Activated T-cell treated with anti-CD3 and anti-CD28 coated beads for 4 hours (primary cell): Measurements from ENCODE around the gene LAMA3.
"Not testable (repeated sequence)": the region's sequence is repeated elsewhere in the genome, so short reads cannot be mapped to it uniquely, and the experiment has no call there.

Source experiments
- DNase-seq: peaks from one replicate; pipeline ENCODE4 v3.0.0-alpha.2; 2020

Gene LAMA3

DNA sequence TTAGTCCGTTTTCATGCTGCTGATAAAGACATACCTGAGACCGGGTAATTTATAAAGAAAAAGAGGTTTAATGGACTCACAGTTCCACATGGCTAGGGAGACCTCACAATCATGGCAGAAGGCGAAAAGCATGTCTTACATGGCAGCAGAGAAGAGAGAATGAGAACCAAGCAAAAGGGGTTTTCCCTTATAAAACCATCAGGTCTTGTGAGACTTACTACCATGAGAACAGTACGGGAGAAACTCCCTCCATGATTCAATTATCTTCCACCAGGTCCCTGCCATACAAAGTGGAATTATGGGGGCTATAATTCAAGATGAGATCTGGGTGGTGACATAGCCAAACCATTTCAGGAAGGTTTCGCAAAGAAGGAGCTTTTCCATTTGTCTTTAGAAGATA lies 44.0 kb downstream of the LAMA3 start:
- DNase-seq = not testable (repeated sequence)

DNA sequence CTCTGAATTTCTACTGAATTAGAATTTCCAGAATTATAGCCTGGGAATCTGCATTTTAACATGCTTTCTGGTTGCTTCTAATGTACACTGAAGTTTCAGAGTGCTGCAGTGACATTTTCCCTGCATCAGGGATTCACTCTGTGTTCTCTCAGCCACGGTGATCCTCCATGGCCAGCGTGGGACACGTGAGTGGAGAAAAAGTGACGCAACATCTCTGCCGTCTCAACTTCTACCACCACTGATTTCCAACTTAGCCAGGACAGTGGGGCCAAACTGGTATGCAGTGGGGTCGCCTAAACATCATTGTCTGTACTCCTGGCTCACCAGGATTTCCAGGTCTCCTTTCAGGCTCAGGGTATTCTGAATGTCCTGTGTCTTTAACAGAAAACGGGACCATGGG lies 44.6 kb downstream of the LAMA3 start:
- DNase-seq = no peak

DNA sequence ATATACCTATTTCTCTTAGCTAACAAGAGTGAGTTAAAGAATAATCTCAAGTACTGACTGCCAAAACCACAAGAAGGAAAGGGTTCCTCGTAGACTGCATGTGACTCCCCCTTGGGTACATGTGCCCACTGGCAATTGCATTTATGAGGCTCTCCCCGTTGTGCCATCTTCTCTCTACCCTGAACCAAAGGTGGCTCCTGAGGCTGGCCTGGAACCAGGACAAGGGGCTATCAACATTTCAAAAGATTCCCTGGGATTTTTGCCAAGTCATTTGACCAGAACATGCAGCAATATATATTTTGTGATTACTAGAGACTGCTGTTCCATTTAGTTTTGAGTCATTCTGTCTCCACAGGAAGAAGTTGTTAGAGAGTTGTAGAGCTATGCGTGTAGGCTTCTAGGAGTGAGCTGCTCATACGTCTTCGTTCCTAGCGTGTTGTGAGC lies 45.8 kb downstream of the LAMA3 start:
- no peak for DNase-seq

DNA sequence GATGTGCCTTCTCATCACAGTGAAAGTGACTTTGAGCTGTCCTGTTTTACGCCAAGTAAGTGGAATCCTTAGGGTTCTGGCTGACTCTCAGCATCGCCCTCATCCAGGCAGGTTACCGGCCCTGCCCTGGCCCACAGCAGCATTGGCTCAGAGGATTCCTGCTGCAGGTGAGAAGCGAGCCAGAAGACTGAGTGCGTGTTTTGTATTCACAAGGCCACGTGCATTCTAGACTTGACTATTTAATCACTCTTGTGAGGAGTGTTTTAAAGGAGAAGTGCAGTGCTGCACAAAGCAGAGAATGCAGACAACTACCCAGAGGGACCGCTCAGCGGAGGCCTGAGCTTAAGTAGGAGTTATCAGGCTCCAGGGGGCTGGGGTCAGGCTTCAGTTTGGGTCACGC lies 48.3 kb downstream of the LAMA3 start:
- DNase-seq = no peak

DNA sequence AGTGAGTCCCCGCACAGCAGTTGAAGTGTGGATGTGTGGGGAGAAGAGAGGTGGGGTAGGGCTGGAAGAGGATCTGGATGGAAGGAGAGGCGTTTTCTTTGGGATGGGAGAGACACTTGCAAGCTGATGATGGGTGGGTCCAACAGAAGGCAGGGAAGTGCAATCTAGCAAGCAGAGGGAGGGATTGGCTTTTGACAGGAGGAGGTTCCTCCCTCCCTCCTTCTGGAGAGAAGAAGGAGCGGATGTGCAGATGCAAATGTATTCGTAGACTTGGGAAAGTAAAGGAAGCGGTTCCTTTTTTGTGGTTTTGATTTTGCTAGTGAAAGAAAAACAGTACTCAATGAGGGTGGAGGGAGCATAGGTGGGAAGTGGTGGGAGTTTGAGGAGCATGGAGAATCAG lies 48.9 kb downstream of the LAMA3 start:
- no peak for DNase-seq

DNA sequence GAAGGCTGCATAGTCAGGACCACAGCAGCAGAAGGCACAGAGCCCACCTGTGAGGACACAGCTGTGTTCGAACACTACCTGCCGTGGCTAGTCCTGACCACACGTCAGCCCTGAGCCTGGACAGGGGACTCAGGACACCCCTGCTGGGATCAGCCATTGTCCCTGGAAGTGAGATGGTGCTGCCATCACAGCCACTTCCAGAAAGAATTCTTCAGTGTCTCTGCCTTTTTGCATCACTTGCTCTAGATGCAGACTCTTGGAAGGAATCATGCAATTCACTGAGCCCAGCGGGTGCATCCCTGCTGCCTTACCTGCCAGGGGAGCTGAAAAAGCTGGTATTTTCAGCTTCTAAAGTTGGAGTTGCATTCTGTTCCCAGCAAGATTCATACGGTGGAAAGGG lies 49.3 kb downstream of the LAMA3 start:
- no peak for DNase-seq

DNA sequence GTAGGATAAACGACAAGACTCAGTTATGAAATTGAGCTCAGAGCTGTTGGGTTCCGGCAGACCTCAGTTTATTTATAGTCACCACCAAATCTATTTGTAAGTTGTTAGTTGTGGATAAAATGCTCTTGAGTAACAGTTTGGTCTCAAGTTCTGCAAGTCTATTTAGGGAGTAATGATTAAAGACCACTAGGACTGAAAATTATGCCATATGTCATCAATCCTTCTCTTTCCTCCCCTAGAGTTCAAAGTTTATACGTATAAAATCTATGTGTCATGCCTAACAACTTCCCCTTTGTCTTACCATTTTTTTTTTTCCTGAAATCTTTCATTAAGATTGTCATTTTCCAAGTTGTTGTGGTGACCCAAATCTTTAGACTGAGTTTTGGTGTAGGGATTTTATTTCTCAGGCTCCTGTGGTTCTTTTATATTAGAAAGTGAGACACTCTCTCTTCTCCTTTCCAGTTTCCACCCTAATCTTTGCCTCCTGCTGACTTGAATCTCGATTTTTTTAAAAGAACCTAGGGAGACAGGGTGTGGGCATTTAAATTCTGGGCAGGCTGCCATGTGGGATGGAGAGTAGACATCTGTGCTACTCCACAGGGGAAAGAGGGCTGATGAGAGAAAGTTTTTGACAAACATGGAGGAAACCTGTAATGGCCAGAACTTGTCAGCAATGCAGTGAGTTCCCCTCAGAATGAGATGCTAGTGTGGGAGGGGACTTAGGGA lies 51.0 kb downstream of the LAMA3 start:
- DNase-seq = no peak

DNA sequence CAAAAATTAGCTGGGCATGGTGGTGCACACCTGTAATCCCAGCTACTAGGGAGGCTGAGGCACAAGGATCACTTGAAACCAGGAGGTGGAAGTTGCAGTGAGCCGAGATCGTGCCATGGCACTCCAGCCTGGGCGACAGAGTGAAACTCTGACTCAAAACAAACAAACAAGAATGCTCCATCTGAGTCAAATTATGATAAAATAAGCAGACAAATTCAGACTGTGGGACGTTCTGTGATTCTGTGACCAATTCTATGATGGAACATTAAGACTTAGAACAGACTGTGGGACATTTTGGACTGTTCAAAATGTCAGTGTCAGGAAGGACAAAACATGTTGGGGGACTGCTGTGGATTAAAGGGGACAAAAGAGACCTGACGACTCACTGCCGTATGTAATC lies 52.7 kb downstream of the LAMA3 start:
- not testable (repeated sequence) for DNase-seq

DNA sequence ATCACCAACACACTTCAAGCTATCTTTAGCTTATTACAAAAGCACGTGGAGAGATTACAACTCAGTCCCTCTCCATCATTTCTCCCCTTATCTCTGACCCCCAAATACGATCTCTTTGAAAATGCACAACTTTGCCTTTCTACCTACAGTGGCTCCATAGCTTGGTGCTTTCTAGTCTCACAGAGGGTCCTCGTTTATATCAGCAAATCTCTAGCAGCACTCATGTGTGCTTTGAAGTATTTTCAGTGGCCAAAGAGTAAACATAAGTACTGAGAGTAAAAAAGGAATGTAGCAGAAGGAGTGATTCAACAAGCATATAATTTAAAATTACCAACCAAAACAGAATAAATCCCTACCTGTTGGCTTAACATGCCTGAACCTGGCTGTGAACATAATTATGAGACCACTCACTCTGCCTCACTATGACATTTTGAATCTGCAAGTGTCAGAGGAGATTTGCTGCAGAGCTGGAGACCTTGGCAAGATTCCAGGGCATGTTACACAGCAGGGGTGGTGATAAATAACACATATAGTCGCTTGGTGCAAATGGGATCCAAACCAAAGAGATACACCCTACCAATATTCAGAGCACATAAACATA lies 54.6 kb downstream of the LAMA3 start:
- no peak for DNase-seq

DNA sequence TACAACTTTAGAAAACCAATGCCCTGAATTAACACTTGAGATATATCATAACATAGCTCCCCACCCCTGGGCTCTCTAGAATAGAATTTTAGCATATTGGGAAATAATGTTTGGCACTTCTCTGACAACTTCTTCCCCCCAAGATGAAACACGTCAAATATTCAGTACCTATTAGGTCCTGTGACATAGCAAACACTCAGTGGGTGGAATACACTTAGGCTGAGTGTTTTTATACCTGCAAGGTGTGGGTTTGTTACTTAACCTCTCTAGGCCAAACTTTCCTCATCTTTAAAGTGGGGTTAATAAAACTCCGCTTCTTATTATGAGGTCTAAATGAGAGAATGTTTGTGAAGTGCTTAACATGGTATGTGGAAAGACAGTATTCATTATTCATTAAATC lies 56.1 kb downstream of the LAMA3 start:
- no peak for DNase-seq

DNA sequence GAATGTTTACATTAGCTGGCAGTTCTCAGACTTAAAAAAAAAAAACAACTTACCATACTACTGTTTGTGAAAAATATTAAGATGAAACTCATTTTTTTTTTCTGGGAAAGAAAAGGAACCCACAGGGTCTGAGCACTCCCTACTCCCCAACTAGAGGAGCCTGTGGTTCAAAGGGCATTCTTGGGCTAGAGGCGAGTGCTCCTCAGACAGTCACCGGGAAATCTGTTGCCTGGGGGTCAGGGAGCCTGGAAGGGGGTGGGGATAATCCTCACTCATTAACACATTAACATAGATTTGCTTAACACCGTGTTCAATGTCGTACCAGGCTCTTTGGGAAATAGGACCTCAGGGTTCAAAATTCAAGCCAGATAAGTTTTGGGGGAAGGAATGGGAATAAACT lies 57.6 kb downstream of the LAMA3 start:
- DNase-seq = no peak

DNA sequence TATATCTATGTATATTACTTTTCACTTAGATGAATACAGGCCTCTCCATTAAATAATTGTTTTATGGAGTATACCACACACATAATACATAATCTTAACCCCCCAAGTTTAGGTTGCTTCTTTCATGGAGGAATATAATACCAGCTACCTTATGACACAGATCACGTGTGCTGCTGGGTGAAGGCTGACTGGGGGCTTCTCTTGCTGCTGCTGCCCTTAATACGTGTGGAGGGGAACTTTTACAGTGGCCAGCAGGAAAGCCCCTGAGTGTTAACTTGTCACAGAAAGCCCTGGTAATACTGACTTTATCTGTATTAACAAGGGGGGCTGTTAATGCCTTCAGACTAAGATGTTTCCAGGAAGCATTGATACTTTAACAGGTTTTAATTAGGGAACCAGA lies 63.1 kb downstream of the LAMA3 start:
- DNase-seq = no peak

DNA sequence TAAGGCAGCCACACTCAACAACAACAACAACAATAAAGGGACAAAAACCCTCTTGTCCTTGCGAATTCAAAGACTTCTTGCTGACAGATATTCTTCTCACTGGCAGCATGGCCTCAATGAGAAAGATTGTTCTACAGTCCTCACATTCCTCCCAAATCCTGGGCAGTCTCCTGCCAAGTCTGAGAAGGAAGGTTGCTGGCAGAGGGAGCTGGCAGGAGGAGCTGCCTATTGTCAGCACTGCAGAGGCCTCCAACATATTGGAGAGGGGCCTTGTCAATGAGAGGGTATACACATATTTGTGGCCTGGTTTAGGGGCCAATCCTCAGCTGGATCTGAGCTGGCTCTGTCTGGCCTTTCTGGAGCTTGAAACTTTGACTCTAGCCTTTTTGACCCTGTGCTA lies 63.5 kb downstream of the LAMA3 start:
- DNase-seq = no peak

DNA sequence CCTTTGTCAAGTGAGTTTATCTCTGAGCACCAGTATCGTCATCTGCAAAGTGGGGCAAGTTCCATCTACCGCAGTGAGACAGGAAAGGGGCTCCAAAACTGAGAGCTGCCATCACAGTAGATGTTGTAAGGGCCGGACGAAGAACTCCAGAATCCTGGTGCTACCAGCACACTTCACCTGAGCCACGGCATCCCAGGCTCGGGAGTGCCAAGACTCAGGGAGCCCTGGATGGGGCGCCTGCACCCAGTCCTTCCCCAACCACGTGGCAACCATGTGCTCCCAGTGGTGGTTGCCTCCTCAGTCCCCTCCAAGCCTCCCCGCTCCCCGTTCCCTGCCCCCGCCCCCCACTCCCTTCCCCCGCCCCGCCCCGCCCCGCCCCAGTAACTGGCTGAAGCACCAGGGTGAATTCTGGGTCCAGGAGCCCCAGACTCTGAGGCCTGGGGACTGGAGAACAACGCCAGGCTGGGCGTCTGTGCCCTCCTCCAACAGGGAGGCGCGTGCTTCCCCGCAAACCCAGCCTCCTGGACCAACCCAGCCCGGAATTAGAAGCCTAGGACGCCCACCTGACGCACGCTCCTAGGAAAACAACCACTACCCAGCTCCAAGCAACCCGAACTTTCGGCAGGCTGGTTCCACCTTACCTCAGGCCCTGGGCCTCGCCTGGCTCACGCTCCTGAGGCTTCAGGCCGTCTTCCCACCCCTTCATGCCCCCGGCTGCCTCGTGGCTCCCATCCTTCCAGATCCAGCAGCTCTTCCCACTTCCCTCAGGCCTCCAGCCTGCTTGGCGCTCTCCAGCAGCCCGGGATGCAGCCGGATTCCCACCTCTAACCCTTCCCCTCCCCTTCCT lies 67.6 kb downstream of the LAMA3 start:
- DNase-seq = no peak

DNA sequence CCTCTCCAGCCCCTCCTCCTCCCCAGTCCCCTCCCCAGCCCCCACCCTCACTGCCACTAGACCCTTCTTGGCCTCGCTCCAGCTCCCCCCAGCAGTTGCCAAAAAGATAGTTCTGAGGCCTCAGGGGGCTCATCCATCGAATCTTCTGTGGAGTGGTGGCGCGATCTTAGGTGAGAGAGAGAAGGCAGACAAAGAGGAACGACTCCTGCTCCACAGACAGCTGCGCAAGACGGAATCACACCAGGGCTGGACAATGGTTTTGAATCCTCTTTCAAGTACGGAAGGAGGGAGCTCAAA lies 68.1 kb downstream of the LAMA3 start:
- no peak for DNase-seq

DNA sequence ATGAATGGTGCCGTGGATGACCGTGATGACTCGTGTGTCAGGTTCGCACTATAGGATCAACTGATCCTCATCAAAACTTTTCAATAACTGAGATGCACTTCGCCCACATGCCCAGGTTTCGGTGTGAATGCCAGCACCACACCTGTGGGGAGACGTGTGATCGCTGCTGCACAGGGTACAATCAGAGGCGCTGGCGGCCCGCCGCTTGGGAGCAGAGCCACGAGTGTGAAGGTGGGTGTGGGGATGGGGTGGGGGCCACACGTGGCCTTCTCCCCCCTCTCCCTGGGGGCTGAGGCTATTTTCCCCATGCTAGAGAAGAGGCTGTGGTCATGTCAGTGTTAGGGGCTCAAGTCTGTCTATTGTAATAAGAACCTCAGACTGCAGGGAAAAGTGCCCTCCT lies 69.0 kb downstream of the LAMA3 start:
- DNase-seq = no peak

DNA sequence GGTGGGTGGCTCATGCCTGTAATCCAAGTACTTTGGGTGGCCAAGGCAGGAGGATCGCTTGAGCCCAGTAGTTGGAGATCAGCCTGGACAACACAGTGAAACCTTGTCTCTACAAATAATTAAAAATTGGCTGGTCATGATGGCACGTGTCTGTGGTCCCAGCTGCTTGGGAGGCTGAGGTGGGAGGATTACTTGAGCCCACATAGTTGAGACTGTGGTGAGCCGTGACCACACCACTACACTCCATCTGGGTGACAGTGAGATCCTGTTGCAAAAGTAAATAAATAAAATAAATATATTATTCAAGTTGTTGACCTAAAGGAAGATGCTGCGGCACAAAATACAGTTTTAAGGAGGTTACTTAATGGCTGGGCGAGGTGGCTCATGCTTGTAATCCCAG lies 72.7 kb downstream of the LAMA3 start:
- no peak for DNase-seq

DNA sequence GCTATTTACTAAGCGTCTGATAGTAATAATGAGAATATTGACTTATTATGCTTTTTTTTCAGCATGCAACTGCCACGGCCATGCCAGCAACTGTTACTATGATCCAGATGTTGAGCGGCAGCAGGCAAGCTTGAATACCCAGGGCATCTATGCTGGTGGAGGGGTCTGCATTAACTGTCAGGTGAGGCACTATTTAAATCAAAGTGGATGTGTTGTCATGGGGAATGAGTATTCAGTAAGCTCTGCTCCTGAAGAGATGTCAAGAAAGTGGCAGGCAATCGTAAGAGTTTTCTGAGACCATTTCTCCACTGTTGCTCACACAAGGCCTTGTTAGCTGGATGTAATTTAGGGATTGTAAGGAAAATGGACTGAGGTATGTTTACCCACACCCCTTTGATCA lies 74.1 kb downstream of the LAMA3 start:
- no peak for DNase-seq

DNA sequence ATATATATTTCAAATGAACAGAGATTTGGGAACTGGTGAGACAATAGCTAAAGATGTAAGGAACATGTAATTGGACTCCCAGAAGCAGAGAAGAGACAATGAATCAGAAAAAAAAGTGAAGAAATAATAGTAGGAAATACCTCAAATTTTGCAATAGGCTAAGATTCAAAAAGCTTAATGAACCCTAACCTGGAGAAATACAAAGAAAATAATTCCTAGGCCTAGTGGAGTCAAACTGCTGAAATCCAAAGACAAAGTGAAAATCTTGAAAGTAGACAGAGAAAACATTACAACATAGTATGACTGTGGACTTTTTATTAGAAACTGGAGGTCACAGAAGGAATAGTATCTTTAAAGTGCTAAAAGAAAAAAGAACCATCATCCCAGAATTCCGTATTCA lies 76.7 kb downstream of the LAMA3 start:
- DNase-seq = no peak

DNA sequence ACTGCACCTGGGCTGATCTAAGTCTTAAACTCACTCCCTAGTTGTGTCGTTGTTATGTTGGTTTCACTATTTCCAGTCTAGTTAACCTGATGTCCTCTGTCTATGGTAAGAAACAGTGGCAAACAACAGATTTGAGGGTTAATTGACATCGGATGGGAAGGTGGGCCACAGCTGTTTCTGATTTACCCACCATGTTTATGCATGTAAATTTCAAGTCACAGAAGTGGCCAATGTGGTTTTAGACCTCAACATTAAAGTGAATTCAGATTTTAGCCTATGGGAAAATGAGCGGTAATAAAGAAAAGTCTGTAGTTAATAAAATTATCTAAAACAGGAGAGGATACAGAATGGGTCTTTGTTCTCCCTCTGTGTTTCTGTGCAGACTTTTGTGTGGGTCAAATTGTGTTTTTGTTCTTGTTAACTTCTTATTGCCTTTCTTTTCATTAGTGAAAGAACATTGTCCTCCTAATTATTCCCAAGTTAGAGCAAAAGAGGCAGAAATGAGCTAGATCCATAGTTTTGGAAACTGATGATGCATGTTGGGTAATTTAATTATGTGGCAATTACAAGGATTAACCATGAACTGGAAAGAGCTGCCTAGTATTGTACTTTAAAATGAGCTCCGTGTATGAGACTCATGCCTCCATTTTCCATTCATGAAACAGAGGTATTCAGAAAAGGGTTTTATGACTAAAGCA lies 83.2 kb downstream of the LAMA3 start:
- DNase-seq = no peak

DNA sequence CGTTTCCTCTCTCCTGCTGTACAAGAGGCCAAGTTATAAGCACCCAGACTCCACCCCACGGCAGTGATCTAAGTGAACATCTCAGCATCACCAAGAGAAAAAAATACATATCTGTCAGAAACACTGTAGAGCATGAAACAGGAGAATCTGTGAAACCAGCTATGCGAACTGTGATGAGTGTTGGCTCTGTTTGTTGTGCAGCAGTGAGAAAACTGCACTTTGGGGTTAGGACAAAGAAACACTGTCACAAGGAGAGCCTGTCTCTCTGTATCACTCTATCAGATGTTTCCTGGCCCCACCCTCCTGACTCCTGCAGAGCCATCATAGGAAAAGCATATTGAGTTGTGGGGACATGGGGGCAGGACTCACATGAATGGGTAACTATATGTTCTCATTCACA lies 87.1 kb downstream of the LAMA3 start:
- no peak for DNase-seq

DNA sequence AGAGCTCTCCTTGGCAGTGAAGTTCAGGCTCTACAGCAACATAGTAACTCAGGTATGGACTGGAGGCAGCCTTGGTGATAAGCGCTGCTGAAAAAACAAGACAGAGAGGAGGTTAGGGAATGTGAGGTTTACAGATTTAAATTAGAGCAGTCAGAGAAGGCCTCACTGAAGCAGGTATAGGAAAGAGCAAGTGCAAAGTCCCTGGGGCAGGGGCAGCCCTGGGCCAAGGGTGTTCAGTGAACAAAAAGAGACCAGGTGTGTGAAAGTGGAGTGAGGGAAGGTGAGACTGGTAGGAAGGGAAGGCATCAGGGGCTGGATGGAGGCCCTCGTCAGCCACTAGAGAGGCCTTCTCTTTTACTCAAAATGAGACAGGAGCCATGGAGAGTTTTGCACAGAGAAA lies 89.6 kb downstream of the LAMA3 start:
- DNase-seq = no peak

DNA sequence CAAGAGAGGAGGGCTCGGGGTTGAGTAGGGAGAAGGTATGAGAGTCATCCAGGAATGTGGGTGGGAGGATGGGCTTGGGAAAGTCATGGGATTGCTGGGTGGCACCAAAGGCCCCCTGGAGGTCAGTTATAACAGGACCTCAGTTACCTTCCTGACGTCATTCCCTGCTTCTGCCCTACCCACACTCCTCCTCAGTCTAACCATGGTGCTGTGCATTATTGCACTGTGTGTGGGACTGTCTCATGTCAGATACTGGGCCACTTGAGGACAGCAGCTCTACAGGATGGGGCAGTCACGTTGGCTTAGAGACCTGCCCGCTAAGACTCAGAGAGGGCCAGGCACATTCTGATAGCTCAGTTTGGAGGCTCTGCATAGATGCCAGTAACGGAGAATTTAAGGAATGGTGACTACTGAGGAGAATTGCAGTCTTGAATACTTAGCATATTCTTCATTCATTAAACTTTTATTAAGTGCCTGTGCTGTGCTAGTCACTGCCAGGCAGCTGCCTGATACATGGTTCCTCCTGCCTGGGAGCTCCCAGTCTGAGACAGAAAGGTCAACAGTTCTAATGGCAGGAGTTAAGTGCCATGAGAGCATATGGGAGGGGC lies 90.5 kb downstream of the LAMA3 start:
- DNase-seq = no peak
